Endothelial cell of umbilical vein (primary cell): ENCODE results near the gene PAPPA. TPM values are rescaled to one million over a fixed set of nuclear protein-coding genes. Genes with fewer than 3 reads are reported as not detected.

ENCODE experiments used
- BruUV-seq: library from RNA; stranded (reverse); fragments of 400-500 nt; replicated peaks from 2 replicates; lab custom pipeline; 2021; lab: Mats Ljungman, UMichigan
- CTCF ChIA-PET: fragments of 300-600, 350-600 bp; sonication (Branson Sonifier 250); formaldehyde crosslinking; loops from one replicate; lab custom pipeline; 2021; ENCODE audit warnings: antibody characterized with exemption, inconsistent platforms; lab: Charles Lee
- POLR2A ChIA-PET: fragments of 300-600, 350-600 bp; sonication (Branson Sonifier 250); formaldehyde crosslinking; loops from one replicate; lab custom pipeline; 2021; ENCODE audit warnings: antibody characterized with exemption, inconsistent platforms; lab: Charles Lee
- DNase-seq: peaks from one replicate; pipeline ENCODE4 v3.0.0-alpha.2; 2011; ENCODE audit warnings: low read depth, low spot score
- FAIRE-seq: peaks from 2 replicates; lab custom pipeline; 2011; peaks lifted over from hg19 to GRCh38; lab: Jason Lieb, UNC
- H2AFZ ChIP-seq: 2 replicates; pipeline ENCODE4 v1.6.0; 2012; ENCODE audit warnings: low read depth, low read length, control low read depth, inconsistent platforms
- H3K27ac ChIP-seq: 2 replicates; pipeline ENCODE4 v1.5.1; 2011; ENCODE audit warnings: low read depth, mild to moderate bottlenecking, control low read depth, low read length, moderate library complexity; ENCODE audit not compliant: insufficient read depth
- H3K27me3 ChIP-seq, 2 experiments: 2 replicates each; pipeline versions ENCODE4 v1.6.0 to v1.6.1; 2011; ENCODE audit warnings: low read length in 2 of 2, mixed read lengths in 1 of 2; ENCODE audit not compliant: control insufficient read depth in 2 of 2, insufficient read depth in 2 of 2
- H3K36me3 ChIP-seq, 2 experiments: 2 replicates in 1 of 2; 3 replicates in 1 of 2; pipeline ENCODE4 v1.5.1; 2011; ENCODE audit warnings: low read length in 2 of 2, mild to moderate bottlenecking in 1 of 2, moderate library complexity in 1 of 2; ENCODE audit not compliant: control insufficient read depth in 2 of 2, insufficient read depth in 2 of 2; ENCODE audit errors: extremely low read depth in 1 of 2
- H3K4me1 ChIP-seq: 3 replicates; pipeline ENCODE4 v1.5.1; 2011; ENCODE audit warnings: mild to moderate bottlenecking, low read length; ENCODE audit not compliant: control insufficient read depth, insufficient read depth; ENCODE audit errors: extremely low read depth
- H3K4me2 ChIP-seq: 2 replicates; pipeline ENCODE4 v1.6.1; 2011; ENCODE audit warnings: low read length, control low read depth, mixed read lengths; ENCODE audit not compliant: insufficient read depth
- H3K4me3 ChIP-seq, 3 experiments: fragments of 200-600 bp in 1 of 3; sonication (generic), shearing (Covaris generic) in 1 of 3; replicated peaks in 1 of 3; 2 replicates each; pipeline ENCODE4 v1.5.1; 2011 to 2016; ENCODE audit warnings: control low read depth in 3 of 3, low read length in 3 of 3, mild to moderate bottlenecking in 2 of 3, inconsistent platforms in 1 of 3, low read depth in 1 of 3, moderate library complexity in 1 of 3; ENCODE audit not compliant: insufficient read depth in 1 of 3
- H3K79me2 ChIP-seq: 2 replicates; pipeline ENCODE4 v1.6.0; 2012; ENCODE audit warnings: low read length, inconsistent platforms; ENCODE audit not compliant: control insufficient read depth, insufficient read depth
- H3K9ac ChIP-seq: replicated peaks from 2 replicates; pipeline ENCODE3; 2011; ENCODE audit warnings: low read length, control low read depth; ENCODE audit not compliant: insufficient read depth; ENCODE audit errors: extremely low read depth
- H3K9me1 ChIP-seq: replicated peaks from 3 replicates; pipeline ENCODE4 v1.6.0; 2011; ENCODE audit warnings: mild to moderate bottlenecking, low read length; ENCODE audit not compliant: control insufficient read depth, insufficient read depth; ENCODE audit errors: extremely low read depth
- H3K9me3 ChIP-seq: replicated peaks from 2 replicates; pipeline ENCODE4 v1.5.1; 2012; ENCODE audit warnings: low read length, inconsistent platforms; ENCODE audit not compliant: control insufficient read depth, insufficient read depth
- H4K20me1 ChIP-seq: replicated peaks from 2 replicates; pipeline ENCODE3; 2011; ENCODE audit warnings: mild to moderate bottlenecking, low read length; ENCODE audit not compliant: control insufficient read depth, insufficient read depth; ENCODE audit errors: extremely low read depth
- CTCF ChIP-seq, 2 donors: IDR thresholded peaks; 1 replicate in 1 of 2; 2 replicates in 1 of 2; pipeline ENCODE4 v1.5.1; 2011; ENCODE audit warnings: low read length in 2 of 2, mild to moderate bottlenecking in 2 of 2, moderate library complexity in 2 of 2, control low read depth in 1 of 2, inconsistent platforms in 1 of 2, low read depth in 1 of 2; ENCODE audit not compliant: insufficient read depth in 1 of 2; ENCODE audit errors: extremely low read depth in 1 of 2
- EZH2 ChIP-seq: IDR thresholded peaks from 2 replicates; pipeline ENCODE4 v1.6.1; 2012; ENCODE audit warnings: borderline replicate concordance, low read depth, mild to moderate bottlenecking, moderate library complexity, low read length, inconsistent platforms; ENCODE audit not compliant: severe bottlenecking
- FOS ChIP-seq: IDR thresholded peaks from 2 replicates; pipeline ENCODE4 v1.6.1; 2011; ENCODE audit warnings: mild to moderate bottlenecking, low read length, moderate library complexity, borderline replicate concordance; ENCODE audit not compliant: insufficient read depth
- GATA2 ChIP-seq: IDR thresholded peaks from 2 replicates; pipeline ENCODE4 v1.7.0; 2011; ENCODE audit warnings: low read depth, mild to moderate bottlenecking, moderate library complexity, mixed read lengths, low read length; ENCODE audit not compliant: insufficient read length, insufficient read depth
- JUN ChIP-seq: IDR thresholded peaks from 2 replicates; pipeline ENCODE4 v1.6.1; 2011; ENCODE audit warnings: borderline replicate concordance, low read depth; ENCODE audit not compliant: insufficient read length, insufficient read depth
- MAX ChIP-seq: IDR thresholded peaks from 2 replicates; pipeline ENCODE4 v1.6.1; 2011; ENCODE audit not compliant: insufficient read depth, insufficient read length
- MYC ChIP-seq: IDR thresholded peaks from one replicate; pipeline ENCODE4 v1.6.1; 2011; ENCODE audit warnings: mild to moderate bottlenecking, low read depth, low read length
- POLR2A ChIP-seq: IDR thresholded peaks from 2 replicates; pipeline ENCODE4 v1.6.1; 2012; ENCODE audit warnings: low read depth, mild to moderate bottlenecking, control low read depth, low read length
- POLR2AphosphoS5 ChIP-seq: IDR thresholded peaks from 2 replicates; pipeline ENCODE4 v1.6.1; 2012; ENCODE audit warnings: low read depth, mild to moderate bottlenecking, control low read depth, low read length, moderate library complexity; ENCODE audit not compliant: insufficient read depth
- dilution Hi-C: fragments of 300-500 bp; cut with MboI; formaldehyde crosslinking; loops from one replicate; pipeline ENCODE4 v1.15.0; 2019; ENCODE audit warnings: low sequenced_read_pairs; ENCODE audit not compliant: extremely low pct_ligation_motif_present
- intact Hi-C: fragments of 100-400 bp; cut with micrococcal nuclease; formaldehyde crosslinking; loops from one replicate; pipeline ENCODE4 v1.10.0; 2022
- polyA plus RNA-seq, 4 experiments: library from polyadenylated mRNA; depleted of rRNA in 3 of 4; stranded (reverse) in 3 of 4; unstranded in 1 of 4; fragments of >200 nt; gene quantifications; 2 replicates each; pipeline versions ENCODE4 v1.2.1 to v1.2.3, GENCODE V29; 2011 to 2012; ENCODE audit warnings: missing spikeins in 1 of 4
- total RNA-seq: library from RNA; stranded (reverse); gene quantifications from 2 replicates; pipeline ENCODE4 v1.2.3, GENCODE V29; 2021

Gene PAPPA
- total and polyA plus RNA-seq, 2 donors (not counting 3 experiments of a cell fraction or from before 2014, with no cell fraction given), result 0.13 to 0.41 TPM

- Histone ChIP-seq H3K9me3 (no peaks in the 10 kb centered on the region), H2AFZ (no peak overlapping the region), H3K4me1 (no peaks in the 10 kb centered on the region), H3K9ac (no peak overlapping the region), H3K4me3 (no peak overlapping the region), H3K9me1 (no peaks in the 10 kb centered on the region), H3K27me3 (no peaks in the 10 kb centered on the region), H4K20me1 (no peaks in the 10 kb centered on the region), H3K36me3 (no peaks in the 10 kb centered on the region), H3K79me2 (no peaks in the 10 kb centered on the region), H3K27ac (no peak overlapping the region), H3K4me2 (no peak overlapping the region)
- dilution Hi-C loops, result no loop called here
- ChIA-PET CTCF (no interaction called here), POLR2A (no interaction called here)
- intact Hi-C loops, result no loop called here
- no TSS peak for BruUV-seq
- TF ChIP-seq FOS, result no peak
- no peak for TF ChIP-seq EZH2
- no peak for TF ChIP-seq JUN
- TF ChIP-seq POLR2AphosphoS5, result no peak
- TF ChIP-seq CTCF (IDR thresholded peaks at IDR 0.05; ENCODE audit: extremely low read depth in 1 of 2, insufficient read depth in 1 of 2, low read depth in 1 of 2, low read length in 2 of 2), result no peak
- TF ChIP-seq MYC, result no peak
- no peak for TF ChIP-seq POLR2A
- no peak for TF ChIP-seq GATA2
- TF ChIP-seq MAX, result no peak
- DNase-seq (no peak), FAIRE-seq (no peak)
These were observed 278.5 kb downstream of the PAPPA start for GRCh38 chr9:116432051-116432450.
